ENCODE data around the gene HOMEZ. TPM values are rescaled to one million over a fixed set of nuclear protein-coding genes. Genes with fewer than 3 reads are reported as not detected.
A peak's percentile ranks its signal among the peaks of the same experiment; 100 is the strongest.

HOMEZ gene
- polyA plus RNA-seq, 2 of the 4 experiments (the other 2 are of a cell fraction): 7.7 to 9.2 TPM

DNA sequence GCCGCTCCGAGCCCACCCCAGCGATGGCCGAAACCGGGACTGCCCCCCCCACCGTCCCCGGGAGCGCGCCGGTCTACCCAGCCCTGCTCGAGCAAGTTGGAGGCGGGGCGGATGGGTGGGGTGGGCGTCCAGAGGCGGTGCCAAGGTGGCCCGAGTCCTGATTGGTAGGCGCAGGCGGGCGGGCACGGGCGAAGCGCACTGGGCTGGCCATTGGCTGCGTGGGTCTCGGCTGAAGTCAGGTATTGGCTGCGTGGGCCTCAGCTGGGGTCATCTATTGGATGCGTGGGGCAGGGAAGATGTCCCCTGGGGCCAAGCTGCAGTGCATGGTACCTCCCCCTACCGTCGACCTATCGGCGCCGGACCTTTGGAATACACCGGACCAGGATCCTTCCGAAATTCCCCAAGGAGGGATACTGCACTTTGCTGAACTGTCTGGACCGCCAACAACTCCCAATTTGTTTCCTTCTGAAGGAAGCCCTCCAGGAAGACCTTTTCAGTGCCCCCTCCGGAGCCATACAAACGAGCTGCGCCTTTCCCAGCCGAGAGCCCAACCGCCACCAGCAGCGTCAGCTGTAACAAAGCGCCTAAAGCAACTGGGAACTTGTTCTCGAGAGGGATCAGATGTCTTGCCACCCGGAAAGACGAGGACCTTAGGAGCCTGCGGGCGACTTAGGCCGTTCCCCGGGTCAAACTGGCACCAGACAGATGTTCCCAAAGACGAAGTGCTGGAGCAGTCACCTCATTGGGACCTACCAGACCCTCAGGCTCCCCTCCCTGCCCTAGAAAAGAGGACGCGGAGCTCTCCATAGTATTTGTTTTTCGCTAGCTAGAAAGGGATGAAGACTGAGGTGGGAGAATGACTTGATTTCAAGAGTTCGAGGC lies at the start of gene HOMEZ (continued):
- TF ChIP-seq HOXA7 (CRISPR knock-in tag; IDR thresholded peaks at IDR 0.05) (no peak), PHF8 (IDR thresholded peaks at IDR 0.05; ENCODE audit: borderline replicate concordance, low read depth) (peak; percentile 32; the same call in 1 of the 2 replicates), POLR2A (IDR thresholded peaks at IDR 0.05; ENCODE audit: low read length) (peak; percentile 61), ZC3H11A (IDR thresholded peaks at IDR 0.05) (no peak), FOXS1 (CRISPR knock-in tag; IDR thresholded peaks at IDR 0.05) (no peak), HDAC2 (IDR thresholded peaks at IDR 0.05) (no peak), GATA3 (IDR thresholded peaks at IDR 0.05; ENCODE audit: borderline replicate concordance) (no peak), ZSCAN20 (CRISPR knock-in tag; IDR thresholded peaks at IDR 0.05) (no peak), JUN (IDR thresholded peaks at IDR 0.05) (peak in 1 of 2 experiments; percentile 49; a peak in 1 of 5 replicates), HOXB13 (CRISPR knock-in tag; IDR thresholded peaks at IDR 0.05; ENCODE audit: low read depth) (no peak), RFX5 (IDR thresholded peaks at IDR 0.05) (peak; percentile 78), HOXB5 (CRISPR knock-in tag; IDR thresholded peaks at IDR 0.05) (0 out of 2 replicates have a peak, but pooled peaks have one; percentile 31), SREBF2 (IDR thresholded peaks at IDR 0.05) (no peak), KDM5A (IDR thresholded peaks at IDR 0.05) (no peak), SMC3 (IDR thresholded peaks at IDR 0.05) (no peak), NR3C1 (IDR thresholded peaks at IDR 0.05) (no peak), RARB (CRISPR knock-in tag; IDR thresholded peaks at IDR 0.05) (no peak), MAZ (IDR thresholded peaks at IDR 0.05; ENCODE audit: borderline replicate concordance, low read depth, low read length) (no peak)
- TF ChIP-seq, protein P1, sequence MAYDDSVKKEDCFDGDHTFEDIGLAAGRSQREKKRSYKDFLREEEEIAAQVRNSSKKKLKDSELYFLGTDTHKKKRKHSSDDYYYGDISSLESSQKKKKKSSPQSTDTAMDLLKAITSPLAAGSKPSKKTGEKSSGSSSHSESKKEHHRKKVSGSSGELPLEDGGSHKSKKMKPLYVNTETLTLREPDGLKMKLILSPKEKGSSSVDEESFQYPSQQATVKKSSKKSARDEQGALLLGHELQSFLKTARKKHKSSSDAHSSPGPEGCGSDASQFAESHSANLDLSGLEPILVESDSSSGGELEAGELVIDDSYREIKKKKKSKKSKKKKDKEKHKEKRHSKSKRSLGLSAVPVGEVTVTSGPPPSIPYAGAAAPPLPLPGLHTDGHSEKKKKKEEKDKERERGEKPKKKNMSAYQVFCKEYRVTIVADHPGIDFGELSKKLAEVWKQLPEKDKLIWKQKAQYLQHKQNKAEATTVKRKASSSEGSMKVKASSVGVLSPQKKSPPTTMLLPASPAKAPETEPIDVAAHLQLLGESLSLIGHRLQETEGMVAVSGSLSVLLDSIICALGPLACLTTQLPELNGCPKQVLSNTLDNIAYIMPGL (CRISPR knock-in tag; IDR thresholded peaks at IDR 0.05; ENCODE audit: borderline replicate concordance): no peak
- TF ChIP-seq, protein P2, sequence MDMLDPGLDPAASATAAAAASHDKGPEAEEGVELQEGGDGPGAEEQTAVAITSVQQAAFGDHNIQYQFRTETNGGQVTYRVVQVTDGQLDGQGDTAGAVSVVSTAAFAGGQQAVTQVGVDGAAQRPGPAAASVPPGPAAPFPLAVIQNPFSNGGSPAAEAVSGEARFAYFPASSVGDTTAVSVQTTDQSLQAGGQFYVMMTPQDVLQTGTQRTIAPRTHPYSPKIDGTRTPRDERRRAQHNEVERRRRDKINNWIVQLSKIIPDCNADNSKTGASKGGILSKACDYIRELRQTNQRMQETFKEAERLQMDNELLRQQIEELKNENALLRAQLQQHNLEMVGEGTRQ (IDR thresholded peaks at IDR 0.05): peak; percentile 24; the same call in 1 of the 2 replicates
- TF ChIP-seq, protein P3, sequence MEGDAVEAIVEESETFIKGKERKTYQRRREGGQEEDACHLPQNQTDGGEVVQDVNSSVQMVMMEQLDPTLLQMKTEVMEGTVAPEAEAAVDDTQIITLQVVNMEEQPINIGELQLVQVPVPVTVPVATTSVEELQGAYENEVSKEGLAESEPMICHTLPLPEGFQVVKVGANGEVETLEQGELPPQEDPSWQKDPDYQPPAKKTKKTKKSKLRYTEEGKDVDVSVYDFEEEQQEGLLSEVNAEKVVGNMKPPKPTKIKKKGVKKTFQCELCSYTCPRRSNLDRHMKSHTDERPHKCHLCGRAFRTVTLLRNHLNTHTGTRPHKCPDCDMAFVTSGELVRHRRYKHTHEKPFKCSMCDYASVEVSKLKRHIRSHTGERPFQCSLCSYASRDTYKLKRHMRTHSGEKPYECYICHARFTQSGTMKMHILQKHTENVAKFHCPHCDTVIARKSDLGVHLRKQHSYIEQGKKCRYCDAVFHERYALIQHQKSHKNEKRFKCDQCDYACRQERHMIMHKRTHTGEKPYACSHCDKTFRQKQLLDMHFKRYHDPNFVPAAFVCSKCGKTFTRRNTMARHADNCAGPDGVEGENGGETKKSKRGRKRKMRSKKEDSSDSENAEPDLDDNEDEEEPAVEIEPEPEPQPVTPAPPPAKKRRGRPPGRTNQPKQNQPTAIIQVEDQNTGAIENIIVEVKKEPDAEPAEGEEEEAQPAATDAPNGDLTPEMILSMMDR (IDR thresholded peaks at IDR 0.05): no peak
- TF ChIP-seq, protein P4, sequence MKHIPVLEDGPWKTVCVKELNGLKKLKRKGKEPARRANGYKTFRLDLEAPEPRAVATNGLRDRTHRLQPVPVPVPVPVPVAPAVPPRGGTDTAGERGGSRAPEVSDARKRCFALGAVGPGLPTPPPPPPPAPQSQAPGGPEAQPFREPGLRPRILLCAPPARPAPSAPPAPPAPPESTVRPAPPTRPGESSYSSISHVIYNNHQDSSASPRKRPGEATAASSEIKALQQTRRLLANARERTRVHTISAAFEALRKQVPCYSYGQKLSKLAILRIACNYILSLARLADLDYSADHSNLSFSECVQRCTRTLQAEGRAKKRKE (CRISPR knock-in tag; IDR thresholded peaks at IDR 0.05; ENCODE audit: low read depth): no peak
- TF ChIP-seq, protein P5, sequence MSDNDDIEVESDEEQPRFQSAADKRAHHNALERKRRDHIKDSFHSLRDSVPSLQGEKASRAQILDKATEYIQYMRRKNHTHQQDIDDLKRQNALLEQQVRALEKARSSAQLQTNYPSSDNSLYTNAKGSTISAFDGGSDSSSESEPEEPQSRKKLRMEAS (IDR thresholded peaks at IDR 0.05): peak; percentile 36; the same call in 1 of the 2 replicates

DNA sequence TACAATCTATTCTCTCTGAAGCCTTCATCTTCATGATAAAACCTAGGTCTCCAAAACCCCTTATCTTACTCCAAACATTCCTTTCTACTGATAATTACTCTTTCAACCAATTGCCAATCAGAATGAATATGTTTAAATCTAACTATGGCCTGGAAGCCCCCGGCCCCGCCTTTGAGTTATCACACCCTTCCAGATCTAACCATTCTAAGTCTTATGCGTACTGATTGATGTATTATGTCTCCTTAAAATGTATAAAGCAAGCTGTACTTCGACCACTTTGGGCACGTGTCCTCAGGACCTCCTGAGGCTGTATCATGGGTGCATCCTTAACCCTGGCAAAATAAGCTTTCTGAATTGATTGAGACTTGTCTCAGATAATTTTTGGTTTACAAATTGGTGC lies 49.7 kb upstream of the HOMEZ start:
- DNase-seq (ENCODE audit: low read depth in 1 of 2, low spot score in 1 of 2) (no peak), ATAC-seq (no peak), FAIRE-seq (no peak)
- WGBS (ENCODE audit: missing lambda C conversion rate): 45% methylated on average over 5 of the region's 5 CpGs
- no peak overlapping the region for H3K27ac ChIP-seq
- ChIA-PET POLR2A (interaction anchor here (1.3 kb wide), 1 partner anchor 15 kb away, joined by 3 read pairs; the partner anchor contains the start of gene PABPN1), CTCF (interaction anchor here (1.2 to 14.7 kb wide), 4 partner anchors 9 to 44 kb away, joined by 3 to 186 read pairs (median 8); partner anchors contain the start of gene CMTM5)
- H3K4me3 ChIP-seq: no peak overlapping the region
- no peak overlapping the region for H3K4me2 ChIP-seq
- peaks cover 24% of the 10 kb centered on the region for H3K9me3 ChIP-seq
- H3K4me1 ChIP-seq: no peaks in the 10 kb centered on the region
- TF ChIP-seq ZFP36 (IDR thresholded peaks at IDR 0.05; ENCODE audit: borderline replicate concordance, partially characterized antibody): no peak
- TF ChIP-seq, protein P6, sequence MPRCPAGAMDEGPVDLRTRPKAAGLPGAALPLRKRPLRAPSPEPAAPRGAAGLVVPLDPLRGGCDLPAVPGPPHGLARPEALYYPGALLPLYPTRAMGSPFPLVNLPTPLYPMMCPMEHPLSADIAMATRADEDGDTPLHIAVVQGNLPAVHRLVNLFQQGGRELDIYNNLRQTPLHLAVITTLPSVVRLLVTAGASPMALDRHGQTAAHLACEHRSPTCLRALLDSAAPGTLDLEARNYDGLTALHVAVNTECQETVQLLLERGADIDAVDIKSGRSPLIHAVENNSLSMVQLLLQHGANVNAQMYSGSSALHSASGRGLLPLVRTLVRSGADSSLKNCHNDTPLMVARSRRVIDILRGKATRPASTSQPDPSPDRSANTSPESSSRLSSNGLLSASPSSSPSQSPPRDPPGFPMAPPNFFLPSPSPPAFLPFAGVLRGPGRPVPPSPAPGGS (IDR thresholded peaks at IDR 0.05): no peak
- TF ChIP-seq, protein P7, sequence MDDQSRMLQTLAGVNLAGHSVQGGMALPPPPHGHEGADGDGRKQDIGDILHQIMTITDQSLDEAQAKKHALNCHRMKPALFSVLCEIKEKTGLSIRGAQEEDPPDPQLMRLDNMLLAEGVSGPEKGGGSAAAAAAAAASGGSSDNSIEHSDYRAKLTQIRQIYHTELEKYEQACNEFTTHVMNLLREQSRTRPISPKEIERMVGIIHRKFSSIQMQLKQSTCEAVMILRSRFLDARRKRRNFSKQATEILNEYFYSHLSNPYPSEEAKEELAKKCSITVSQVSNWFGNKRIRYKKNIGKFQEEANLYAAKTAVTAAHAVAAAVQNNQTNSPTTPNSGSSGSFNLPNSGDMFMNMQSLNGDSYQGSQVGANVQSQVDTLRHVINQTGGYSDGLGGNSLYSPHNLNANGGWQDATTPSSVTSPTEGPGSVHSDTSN (IDR thresholded peaks at IDR 0.05): no peak
- TF ChIP-seq, protein P8, sequence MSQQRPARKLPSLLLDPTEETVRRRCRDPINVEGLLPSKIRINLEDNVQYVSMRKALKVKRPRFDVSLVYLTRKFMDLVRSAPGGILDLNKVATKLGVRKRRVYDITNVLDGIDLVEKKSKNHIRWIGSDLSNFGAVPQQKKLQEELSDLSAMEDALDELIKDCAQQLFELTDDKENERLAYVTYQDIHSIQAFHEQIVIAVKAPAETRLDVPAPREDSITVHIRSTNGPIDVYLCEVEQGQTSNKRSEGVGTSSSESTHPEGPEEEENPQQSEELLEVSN (IDR thresholded peaks at IDR 0.05; ENCODE audit: borderline replicate concordance, low read depth): no peak
- no peak for TF ChIP-seq ZSCAN20 (CRISPR knock-in tag; IDR thresholded peaks at IDR 0.05)
- no peak for TF ChIP-seq BHLHE40 (IDR thresholded peaks at IDR 0.05; ENCODE audit: low read depth, low read length)
- no peak for TF ChIP-seq FOSL2 (IDR thresholded peaks at IDR 0.05)
- no peak for TF ChIP-seq FOSL2 (CRISPR knock-in tag; IDR thresholded peaks at IDR 0.05)
- TF ChIP-seq RARB (CRISPR knock-in tag; IDR thresholded peaks at IDR 0.05): no peak
- TF ChIP-seq KDM5A (IDR thresholded peaks at IDR 0.05): no peak
- no peak for TF ChIP-seq NFE2L2 (conservative IDR thresholded peaks at IDR 0.05; ENCODE audit: low read length)
- no peak for TF ChIP-seq JUNB (IDR thresholded peaks at IDR 0.05)
